ENCODE measurements around the gene TRIM41. TPM values are rescaled to one million over a fixed set of nuclear protein-coding genes. Genes with fewer than 3 reads are reported as not detected.

Gene TRIM41
- total and polyA plus RNA-seq, 9 of the 15 experiments (the other 6 are each of a cell fraction or from before 2014, with no cell fraction given): 1.8 to 47.6 (median 20.9) TPM

GRCh38 chr5:181246276-181247049 is 23.4 kb downstream of the TRIM41 start (continued):
- TF ChIP-seq, protein P1, sequence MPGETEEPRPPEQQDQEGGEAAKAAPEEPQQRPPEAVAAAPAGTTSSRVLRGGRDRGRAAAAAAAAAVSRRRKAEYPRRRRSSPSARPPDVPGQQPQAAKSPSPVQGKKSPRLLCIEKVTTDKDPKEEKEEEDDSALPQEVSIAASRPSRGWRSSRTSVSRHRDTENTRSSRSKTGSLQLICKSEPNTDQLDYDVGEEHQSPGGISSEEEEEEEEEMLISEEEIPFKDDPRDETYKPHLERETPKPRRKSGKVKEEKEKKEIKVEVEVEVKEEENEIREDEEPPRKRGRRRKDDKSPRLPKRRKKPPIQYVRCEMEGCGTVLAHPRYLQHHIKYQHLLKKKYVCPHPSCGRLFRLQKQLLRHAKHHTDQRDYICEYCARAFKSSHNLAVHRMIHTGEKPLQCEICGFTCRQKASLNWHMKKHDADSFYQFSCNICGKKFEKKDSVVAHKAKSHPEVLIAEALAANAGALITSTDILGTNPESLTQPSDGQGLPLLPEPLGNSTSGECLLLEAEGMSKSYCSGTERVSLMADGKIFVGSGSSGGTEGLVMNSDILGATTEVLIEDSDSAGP (CRISPR knock-in tag; IDR thresholded peaks at IDR 0.05): no peak
- TF ChIP-seq ATF4 (CRISPR knock-in tag; IDR thresholded peaks at IDR 0.05) (no peak), PRDM10 (IDR thresholded peaks at IDR 0.05; ENCODE audit: partially characterized antibody) (peak; percentile 96), ZKSCAN8 (CRISPR knock-in tag; IDR thresholded peaks at IDR 0.05) (no peak), BCL6 (CRISPR knock-in tag; IDR thresholded peaks at IDR 0.05) (no peak), TCF3 (CRISPR knock-in tag; IDR thresholded peaks at IDR 0.05) (no peak), ZNF644 (tag; IDR thresholded peaks at IDR 0.05; ENCODE audit: low read depth) (no peak), COPS2 (conservative IDR thresholded peaks at IDR 0.05) (no peak), SRF (CRISPR knock-in tag; IDR thresholded peaks at IDR 0.05) (no peak; a peak in 1 of 4 replicates), IFI16 (CRISPR knock-in tag; IDR thresholded peaks at IDR 0.05) (no peak), ZNF174 (CRISPR knock-in tag; IDR thresholded peaks at IDR 0.05) (no peak), KDM1A (IDR thresholded peaks at IDR 0.05) (no peak), ETS2 (tag; IDR thresholded peaks at IDR 0.05; ENCODE audit: borderline replicate concordance, poor library complexity, severe bottlenecking) (no peak), ZNF41 (CRISPR knock-in tag; conservative IDR thresholded peaks at IDR 0.05) (no peak), MEF2D (tag; conservative IDR thresholded peaks at IDR 0.05; ENCODE audit: low read depth) (no peak), MEIS2 (IDR thresholded peaks at IDR 0.05; ENCODE audit: partially characterized antibody) (no peak), ZNF408 (CRISPR knock-in tag; IDR thresholded peaks at IDR 0.05; ENCODE audit: low read depth) (no peak)
- TF ChIP-seq, protein P2, sequence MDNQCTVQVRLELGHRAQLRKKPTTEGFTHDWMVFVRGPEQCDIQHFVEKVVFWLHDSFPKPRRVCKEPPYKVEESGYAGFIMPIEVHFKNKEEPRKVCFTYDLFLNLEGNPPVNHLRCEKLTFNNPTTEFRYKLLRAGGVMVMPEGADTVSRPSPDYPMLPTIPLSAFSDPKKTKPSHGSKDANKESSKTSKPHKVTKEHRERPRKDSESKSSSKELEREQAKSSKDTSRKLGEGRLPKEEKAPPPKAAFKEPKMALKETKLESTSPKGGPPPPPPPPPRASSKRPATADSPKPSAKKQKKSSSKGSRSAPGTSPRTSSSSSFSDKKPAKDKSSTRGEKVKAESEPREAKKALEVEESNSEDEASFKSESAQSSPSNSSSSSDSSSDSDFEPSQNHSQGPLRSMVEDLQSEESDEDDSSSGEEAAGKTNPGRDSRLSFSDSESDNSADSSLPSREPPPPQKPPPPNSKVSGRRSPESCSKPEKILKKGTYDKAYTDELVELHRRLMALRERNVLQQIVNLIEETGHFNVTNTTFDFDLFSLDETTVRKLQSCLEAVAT (IDR thresholded peaks at IDR 0.05): peak in 1 of 2 experiments; percentile 66; a peak in 2 of 4 replicates
- TF ChIP-seq, protein P3, sequence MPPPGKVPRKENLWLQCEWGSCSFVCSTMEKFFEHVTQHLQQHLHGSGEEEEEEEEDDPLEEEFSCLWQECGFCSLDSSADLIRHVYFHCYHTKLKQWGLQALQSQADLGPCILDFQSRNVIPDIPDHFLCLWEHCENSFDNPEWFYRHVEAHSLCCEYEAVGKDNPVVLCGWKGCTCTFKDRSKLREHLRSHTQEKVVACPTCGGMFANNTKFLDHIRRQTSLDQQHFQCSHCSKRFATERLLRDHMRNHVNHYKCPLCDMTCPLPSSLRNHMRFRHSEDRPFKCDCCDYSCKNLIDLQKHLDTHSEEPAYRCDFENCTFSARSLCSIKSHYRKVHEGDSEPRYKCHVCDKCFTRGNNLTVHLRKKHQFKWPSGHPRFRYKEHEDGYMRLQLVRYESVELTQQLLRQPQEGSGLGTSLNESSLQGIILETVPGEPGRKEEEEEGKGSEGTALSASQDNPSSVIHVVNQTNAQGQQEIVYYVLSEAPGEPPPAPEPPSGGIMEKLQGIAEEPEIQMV (tag; conservative IDR thresholded peaks at IDR 0.05; ENCODE audit: low read depth): no peak

Data from K562 (cell line).